Skeletal muscle tissue (tissue), 4 donors: ENCODE data around the gene GTF3C5. TPM values are rescaled to one million over a fixed set of nuclear protein-coding genes. Genes with fewer than 3 reads are reported as not detected.
"Not testable (repeated sequence)": the region's sequence is repeated elsewhere in the genome, so short reads cannot be mapped to it uniquely, and the experiment has no call there.

Source experiments
- H3K27ac ChIP-seq: one replicate; pipeline ENCODE4 v1.7.0; 2013; ENCODE audit warnings: mild to moderate bottlenecking, low read depth, low read length, inconsistent platforms
- H3K27me3 ChIP-seq, 3 donors: one replicate each; pipeline ENCODE4 v1.7.0; 2013; ENCODE audit warnings: low read length in 3 of 3; ENCODE audit not compliant: control insufficient read depth in 3 of 3, insufficient read depth in 3 of 3
- H3K36me3 ChIP-seq, 3 donors: one replicate each; pipeline ENCODE4 v1.7.0; 2013; ENCODE audit warnings: low read length in 3 of 3; ENCODE audit not compliant: control insufficient read depth in 3 of 3, insufficient read depth in 3 of 3
- H3K4me1 ChIP-seq, 3 donors: one replicate each; pipeline ENCODE4 v1.7.0; 2013; ENCODE audit warnings: low read length in 3 of 3, mild to moderate bottlenecking in 3 of 3; ENCODE audit not compliant: control insufficient read depth in 3 of 3, insufficient read depth in 3 of 3
- H3K4me3 ChIP-seq, 3 donors: one replicate each; pipeline ENCODE4 v1.7.0; 2013; ENCODE audit warnings: low read length in 3 of 3
- H3K9ac ChIP-seq, 3 donors: one replicate each; pipeline ENCODE4 v1.7.0; 2013; ENCODE audit warnings: low read length in 3 of 3, mild to moderate bottlenecking in 3 of 3, moderate library complexity in 2 of 3, low read depth in 1 of 3
- H3K9me3 ChIP-seq, 3 donors: one replicate each; pipeline ENCODE4 v1.7.0; 2013; ENCODE audit warnings: low read length in 3 of 3; ENCODE audit not compliant: control insufficient read depth in 3 of 3
- total RNA-seq: library from RNA; depleted of rRNA; stranded (reverse); fragments of >200 nt; gene quantifications from one replicate; pipeline ENCODE4 v1.2.3, GENCODE V29; 2014
- donor health status: Osteomylitis.

The GTF3C5 gene
- total RNA-seq, 1 donor from 2014 or later, result 28.2 TPM

DNA sequence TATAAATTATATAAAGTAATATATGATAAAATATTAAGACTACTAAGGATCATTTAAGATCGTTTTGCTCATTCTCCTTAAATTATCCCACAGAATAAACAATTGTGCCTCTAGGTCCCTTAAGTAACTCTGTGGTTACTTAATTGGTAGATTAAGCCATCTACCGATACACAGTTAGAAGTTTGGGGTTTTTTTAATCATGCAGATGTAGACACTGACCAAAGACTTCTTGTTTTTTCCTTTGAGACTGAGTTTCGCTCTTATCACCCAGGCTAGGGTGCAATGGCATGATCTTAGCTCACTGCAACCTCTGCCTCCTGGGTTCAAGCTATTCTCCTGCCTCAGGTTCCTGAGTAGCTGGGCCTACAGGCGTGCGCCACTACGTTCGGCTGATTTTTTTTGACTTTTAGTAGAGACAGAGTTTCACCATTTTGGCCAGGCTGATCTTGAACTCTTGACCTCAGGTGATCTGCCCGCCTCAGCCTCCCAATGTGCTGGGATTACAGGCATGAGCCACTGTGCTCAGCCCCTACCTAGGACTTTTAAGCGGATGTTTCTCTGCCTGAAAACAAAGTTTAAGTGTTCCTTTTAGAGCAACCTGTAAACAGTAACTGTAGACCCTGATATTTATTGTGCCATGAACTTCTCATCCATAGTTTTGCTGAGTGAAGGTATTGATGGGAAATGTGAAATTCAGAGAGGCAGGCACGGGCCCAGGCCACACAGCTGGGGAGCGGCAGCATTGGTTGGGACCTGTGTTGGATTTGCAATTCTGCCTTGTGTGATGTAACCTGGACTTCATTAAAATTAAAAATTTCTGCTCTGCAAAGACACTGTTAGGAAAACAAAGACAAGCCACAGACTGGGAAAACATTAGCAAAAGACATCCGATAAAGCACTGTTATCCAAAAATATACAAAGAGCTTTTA, 42.6 kb downstream of the GTF3C5 start:
- Histone ChIP-seq H3K36me3 (no peaks in the 10 kb centered on the region), H3K9ac (no peak overlapping the region)

GRCh38 chr9:133074111-133074651, 43.4 kb downstream of the GTF3C5 start:
- no peaks in the 10 kb centered on the region for H3K27me3 ChIP-seq
- H3K9me3 ChIP-seq, result no peaks in the 10 kb centered on the region
- no peak overlapping the region for H3K4me3 ChIP-seq
- H3K27ac ChIP-seq, result no peak overlapping the region
- H3K9ac ChIP-seq, result no peak overlapping the region
- no peaks in the 10 kb centered on the region for H3K4me1 ChIP-seq
- H3K36me3 ChIP-seq, result no peaks in the 10 kb centered on the region

More for the DNA sequence above, 42.6 kb downstream of the GTF3C5 start:
- Histone ChIP-seq H3K27ac (no peak overlapping the region), H3K9me3 (no peaks in the 10 kb centered on the region), H3K27me3 (no peaks in the 10 kb centered on the region), H3K4me1 (no peaks in the 10 kb centered on the region), H3K4me3 (no peak overlapping the region)

DNA sequence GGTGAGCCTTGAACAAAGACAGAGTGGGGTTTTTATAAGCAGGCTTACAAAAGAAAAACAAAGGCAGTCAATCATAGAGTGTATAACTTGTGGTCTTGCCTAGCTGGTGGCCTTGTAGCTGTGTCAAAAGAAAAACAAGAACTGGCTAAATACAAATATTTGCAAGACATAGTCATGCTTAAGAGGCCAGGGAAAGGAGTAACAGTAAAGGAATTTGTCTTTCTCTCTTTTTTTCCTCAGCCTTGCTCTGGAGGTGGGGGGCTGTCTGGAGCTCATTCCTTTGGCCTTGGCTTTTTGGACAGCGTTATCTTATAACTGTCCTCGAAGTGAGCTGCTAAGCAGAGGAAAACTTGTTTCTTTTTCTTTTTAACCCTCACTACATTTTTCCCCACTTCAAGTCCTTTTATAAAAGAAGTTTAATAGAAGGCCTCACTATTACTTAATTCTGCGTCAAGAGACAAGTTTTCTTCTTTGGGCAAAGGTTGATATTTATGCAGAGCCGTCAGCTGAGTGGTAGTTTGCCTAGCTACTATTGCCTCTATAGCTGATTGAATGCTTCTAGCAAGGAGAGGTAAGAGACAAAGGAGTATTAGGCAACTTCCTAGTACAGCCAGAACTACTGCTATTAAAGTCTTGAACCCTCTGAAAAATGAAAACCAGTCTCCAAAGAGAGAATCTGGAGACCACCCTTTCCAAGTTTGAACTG, 45.3 kb downstream of the GTF3C5 start:
- no peak overlapping the region for H3K27ac ChIP-seq
- no peaks in the 10 kb centered on the region for H3K4me1 ChIP-seq
- H3K36me3 ChIP-seq, result no peaks in the 10 kb centered on the region
- H3K9ac ChIP-seq, result no peak overlapping the region
- no peaks in the 10 kb centered on the region for H3K9me3 ChIP-seq
- H3K4me3 ChIP-seq, result no peak overlapping the region
- H3K27me3 ChIP-seq, result no peaks in the 10 kb centered on the region

GRCh38 chr9:133076691-133077090, 45.9 kb downstream of the GTF3C5 start:
- no peaks in the 10 kb centered on the region for H3K36me3 ChIP-seq
- no peak overlapping the region for H3K4me3 ChIP-seq
- H3K9me3 ChIP-seq, result no peaks in the 10 kb centered on the region
- H3K9ac ChIP-seq, result no peak overlapping the region
- H3K4me1 ChIP-seq, result no peaks in the 10 kb centered on the region
- no peak overlapping the region for H3K27ac ChIP-seq
- H3K27me3 ChIP-seq, result no peaks in the 10 kb centered on the region

DNA sequence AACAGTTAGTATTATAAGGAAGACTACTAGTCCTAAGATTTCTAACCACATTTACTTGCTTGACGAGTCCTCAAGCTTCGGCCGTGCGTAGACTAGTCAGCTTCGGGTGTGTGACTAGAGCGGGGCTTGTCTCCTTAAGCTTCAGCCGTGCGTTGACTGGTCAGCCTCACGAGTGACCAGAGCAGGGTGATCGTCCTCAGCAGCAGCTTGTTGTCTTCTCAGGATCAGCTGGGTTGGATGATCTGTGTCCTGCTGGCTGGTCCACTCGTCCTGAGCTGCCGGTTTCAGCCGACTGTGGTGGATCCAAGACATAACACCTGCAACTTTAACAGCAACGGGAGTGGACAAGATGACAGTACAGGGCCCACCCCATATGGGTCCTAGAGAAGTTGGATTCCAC, 47.7 kb downstream of the GTF3C5 start:
- Histone ChIP-seq H3K27me3 (no peaks in the 10 kb centered on the region), H3K4me1 (no peaks in the 10 kb centered on the region), H3K9me3 (no peaks in the 10 kb centered on the region), H3K27ac (no peak overlapping the region), H3K9ac (no peak overlapping the region), H3K4me3 (no peak overlapping the region), H3K36me3 (no peaks in the 10 kb centered on the region)

GRCh38 chr9:133080161-133080560, 49.4 kb downstream of the GTF3C5 start:
- Histone ChIP-seq H3K4me3 (no peak overlapping the region), H3K9ac (no peak overlapping the region), H3K27ac (no peak overlapping the region), H3K27me3 (no peaks in the 10 kb centered on the region), H3K36me3 (no peaks in the 10 kb centered on the region), H3K4me1 (no peaks in the 10 kb centered on the region), H3K9me3 (no peaks in the 10 kb centered on the region)

- H3K27ac ChIP-seq, H3K9me3 ChIP-seq, H3K27me3 ChIP-seq, H3K4me3 ChIP-seq, H3K36me3 ChIP-seq, H3K4me1 ChIP-seq, H3K9ac ChIP-seq: not testable (repeated sequence)
Measured at GRCh38 chr9:133080786-133081779, 50.3 kb downstream of the GTF3C5 start.

DNA sequence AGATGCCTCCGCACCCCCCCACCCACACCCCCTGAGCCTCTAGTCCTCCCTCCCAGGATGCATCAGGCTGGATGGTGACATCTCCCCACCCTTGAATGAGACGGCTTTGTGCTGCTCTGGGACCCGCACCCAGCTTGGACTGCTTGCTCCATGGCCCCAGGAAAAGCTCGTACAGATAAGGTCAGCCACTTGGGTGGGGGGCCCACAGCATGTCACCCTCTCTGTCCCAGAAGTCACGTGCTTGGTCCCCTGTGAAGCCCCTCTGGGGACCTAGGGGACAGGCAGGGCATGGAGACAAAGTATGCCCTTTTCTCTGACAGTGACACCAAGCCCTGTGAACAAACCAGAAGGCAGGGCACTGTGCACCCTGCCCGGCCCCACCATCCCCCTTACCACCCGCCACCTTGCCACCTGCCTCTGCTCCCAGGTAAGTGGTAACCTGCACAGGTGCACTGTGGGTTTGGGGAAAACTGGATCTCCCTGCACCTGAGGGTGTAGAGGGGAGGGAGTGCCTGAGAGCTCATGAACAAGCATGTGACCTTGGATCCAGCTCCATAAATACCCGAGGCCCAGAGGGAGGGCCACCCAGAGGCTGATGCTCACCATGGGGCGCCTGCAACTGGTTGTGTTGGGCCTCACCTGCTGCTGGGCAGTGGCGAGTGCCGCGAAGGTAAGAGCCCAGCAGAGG, 51.3 kb downstream of the GTF3C5 start:
- not testable (repeated sequence) for H3K27ac ChIP-seq, H3K9ac ChIP-seq, H3K27me3 ChIP-seq, H3K4me3 ChIP-seq, H3K4me1 ChIP-seq, H3K9me3 ChIP-seq, H3K36me3 ChIP-seq

DNA sequence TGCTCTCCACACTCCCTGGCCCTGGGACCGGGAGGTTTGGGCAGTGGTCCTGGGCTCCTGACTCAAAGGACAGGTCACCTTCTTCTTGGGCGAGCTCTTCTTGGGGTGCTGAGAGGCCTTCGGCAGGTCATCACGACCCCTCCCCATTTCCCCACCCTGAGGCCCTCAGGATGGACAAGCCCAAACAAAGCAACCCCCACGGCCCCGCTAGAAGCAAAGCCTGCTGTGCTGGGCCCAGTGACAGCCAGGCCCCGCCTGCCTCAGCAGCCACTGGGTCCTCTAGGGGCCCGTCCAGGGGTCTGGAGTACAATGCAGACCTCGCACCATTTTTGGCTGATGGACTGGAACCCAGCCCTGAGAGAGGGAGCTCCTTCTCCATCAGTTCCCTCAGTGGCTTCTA, 52.9 kb downstream of the GTF3C5 start:
- H3K9ac ChIP-seq, H3K9me3 ChIP-seq, H3K27me3 ChIP-seq, H3K4me1 ChIP-seq, H3K27ac ChIP-seq, H3K4me3 ChIP-seq, H3K36me3 ChIP-seq: not testable (repeated sequence)
